GM19238 (cell line): Measurements from ENCODE around the gene PCBP3.
A peak's percentile ranks its signal among the peaks of the same experiment; 100 is the strongest.
"Not testable (repeated sequence)": the region's sequence is repeated elsewhere in the genome, so short reads cannot be mapped to it uniquely, and the experiment has no call there.

ENCODE experiments used
- DNase-seq: peaks from one replicate; pipeline ENCODE4 v3.0.0; 2011; ENCODE audit warnings: low spot score; ENCODE audit not compliant: insufficient read length

Gene PCBP3

DNA sequence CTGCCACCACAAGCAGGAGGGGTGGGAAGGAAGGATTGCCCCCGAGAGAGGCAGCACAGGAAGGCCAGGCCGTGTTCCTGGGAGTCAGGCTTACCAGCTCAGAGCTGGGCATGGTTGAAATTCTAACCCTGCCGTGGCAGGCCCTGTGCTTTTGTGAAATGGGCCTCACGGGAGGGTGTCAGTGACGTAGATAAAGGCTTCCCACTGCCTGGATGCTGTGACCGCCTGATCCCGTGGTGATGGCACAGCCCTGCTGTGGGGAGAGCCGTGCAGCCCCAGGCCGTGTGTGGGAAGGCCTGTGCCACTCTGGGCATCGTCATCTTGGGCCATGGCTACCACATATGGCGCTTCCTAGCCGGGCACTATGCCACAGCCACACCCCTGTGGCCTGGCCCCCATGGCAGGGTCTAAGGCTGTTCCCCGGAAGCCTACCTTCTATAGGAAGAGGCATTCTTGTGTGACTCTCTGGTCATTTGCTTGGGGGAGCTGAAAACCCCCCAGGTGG is 161.3 kb downstream of the PCBP3 start:
- DNase-seq, result no peak

DNA sequence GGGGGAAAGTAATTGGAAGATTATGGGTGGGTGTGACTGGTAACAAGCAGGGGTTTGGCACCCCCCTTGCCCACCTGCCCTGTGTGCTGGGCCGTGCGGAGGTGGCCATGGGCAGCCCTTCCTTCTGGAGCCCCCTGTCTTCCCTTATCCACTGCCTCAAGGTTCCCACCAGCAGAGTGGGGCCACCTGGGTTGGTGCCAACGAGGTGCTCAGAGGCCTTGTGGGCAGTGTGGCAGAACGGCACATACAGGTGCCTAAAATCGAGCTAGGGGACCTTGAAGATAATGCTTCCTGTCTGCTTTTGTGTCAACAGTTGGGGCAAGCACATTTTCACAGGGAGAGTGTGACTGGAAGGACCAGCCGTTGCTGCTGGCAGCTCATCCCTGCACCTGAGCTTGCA is 161.8 kb downstream of the PCBP3 start:
- DNase-seq, result no peak

DNA sequence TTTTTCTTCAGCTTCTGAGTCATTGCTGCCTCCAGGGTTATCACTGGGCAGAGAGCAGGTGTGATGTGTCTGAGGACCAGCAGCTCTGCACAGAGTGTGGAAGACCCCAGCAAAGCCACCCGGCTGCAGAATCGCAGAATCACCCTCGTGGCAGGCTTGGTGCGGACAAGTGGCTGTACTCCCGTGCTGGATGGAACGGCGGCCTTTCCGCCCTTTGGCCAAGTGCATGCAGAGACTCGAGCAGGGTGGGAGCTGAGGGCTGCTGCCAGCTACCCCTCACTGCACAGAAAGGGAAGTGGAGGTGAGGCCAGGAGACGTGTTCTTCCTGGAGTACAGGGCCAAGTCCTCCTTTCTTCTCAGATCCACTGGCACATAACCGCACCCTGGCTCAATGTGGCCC is 162.5 kb downstream of the PCBP3 start:
- no peak for DNase-seq

DNA sequence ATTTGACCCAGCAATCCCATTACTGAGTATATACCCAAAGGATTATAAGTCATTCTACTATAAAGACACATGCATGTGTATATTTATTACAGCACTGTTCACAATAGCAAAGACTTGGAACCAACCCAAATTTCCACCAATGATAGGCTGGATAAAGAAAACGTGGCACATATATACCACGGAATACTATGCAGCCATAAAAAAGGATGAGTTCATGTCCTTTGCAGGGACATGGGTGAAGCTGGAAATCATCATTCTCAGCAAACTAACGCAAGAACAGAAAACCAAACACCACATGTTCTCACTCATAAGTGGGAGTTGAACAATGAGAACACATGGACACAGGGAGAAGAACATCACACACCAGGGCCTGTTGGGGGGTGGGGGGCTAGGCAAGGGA is 165.1 kb downstream of the PCBP3 start:
- not testable (repeated sequence) for DNase-seq

DNA sequence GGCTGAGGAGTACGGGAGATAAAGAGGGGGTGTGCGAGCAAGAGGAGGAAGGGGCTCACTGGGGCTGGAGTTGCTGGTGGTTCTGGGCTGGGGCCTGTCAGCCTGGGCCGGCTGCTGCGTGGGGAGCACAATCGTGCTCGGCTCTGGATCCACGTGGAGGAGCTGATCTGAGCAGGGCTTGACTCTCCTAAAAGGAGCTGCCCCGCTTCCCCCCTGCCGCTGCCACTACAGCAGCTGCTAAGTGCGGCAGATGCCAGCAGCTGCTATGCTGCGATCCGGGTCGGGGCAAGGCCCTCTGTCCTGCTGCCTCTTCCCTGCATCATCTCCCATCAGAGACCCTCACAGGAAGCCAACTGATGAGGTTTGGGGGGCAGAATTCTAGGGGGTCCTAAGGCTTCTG is 165.9 kb downstream of the PCBP3 start:
- DNase-seq, result no peak

DNA sequence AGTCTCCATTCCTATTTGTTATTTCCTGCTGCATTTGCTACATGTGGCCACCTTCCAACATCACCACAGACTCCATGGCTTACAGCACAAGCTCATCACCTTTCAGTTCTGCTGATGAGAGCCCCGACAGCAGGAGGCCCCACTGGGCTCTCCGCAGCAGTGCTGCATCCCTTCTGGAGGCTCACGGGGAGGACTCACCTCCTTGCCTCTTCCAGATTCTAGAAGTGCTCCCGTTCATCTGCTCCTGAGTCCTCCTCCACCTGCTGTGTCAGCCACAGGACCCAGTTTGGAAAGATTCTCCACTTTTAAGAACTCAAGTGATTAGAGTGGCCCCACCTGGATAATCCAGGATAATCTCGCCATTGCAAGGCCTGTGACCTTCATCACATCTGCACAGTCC is 167.6 kb downstream of the PCBP3 start:
- DNase-seq, result no peak

DNA sequence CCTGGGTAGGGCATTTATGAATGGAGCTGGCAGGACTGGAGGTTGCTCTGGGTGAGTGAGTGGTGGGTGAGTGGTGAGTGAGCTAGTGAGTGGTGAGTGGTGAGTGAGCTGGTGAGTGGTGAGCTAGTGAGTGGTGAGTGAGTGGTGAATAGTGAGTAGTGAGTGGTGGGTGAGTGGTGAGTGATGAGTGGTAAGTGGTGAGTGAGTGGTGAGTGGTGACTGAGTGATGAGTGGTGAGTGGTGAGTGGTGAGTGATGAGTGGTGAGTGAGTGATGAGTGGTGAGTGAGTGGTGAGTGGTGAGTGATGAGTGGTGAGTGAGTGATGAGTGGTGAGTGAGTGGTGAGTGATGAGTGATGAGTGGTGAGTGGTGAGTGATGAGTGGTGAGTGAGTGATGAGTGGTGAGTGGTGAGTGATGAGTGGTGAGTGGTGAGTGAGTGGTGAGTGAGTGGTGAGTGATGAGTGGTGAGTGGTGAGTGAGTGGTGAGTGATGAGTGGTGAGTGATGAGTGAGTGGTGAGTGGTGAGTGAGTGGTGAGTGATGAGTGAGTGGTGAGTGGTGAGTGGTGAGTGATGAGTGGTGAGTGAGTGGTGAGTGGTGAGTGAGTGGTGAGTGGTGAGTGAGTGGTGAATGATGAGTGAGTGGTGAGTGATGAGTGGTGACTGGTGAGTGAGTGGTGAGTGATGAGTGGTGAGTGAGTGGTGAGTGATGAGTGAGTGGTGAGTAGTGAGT is 170.8 kb downstream of the PCBP3 start:
- DNase-seq, result not testable (repeated sequence)

DNA sequence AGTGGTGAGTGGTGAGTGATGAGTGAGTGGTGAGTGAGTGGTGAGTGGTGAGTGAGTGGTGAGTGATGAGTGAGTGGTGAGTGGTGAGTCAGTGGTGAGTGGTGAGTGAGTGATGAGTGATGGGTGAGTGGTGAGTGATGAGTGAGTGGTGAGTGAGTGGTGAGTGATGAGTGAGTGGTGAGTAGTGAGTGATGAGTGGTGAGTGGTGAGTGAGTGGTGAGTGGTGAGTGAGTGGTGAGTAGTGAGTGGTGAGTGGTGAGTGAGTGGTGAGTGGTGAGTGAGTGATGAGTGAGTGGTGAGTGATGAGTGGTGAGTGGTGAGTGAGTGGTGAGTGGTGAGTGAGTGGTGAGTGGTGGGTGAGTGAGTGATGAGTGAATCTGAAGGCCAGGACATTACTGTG is 172.3 kb downstream of the PCBP3 start:
- not testable (repeated sequence) for DNase-seq

DNA sequence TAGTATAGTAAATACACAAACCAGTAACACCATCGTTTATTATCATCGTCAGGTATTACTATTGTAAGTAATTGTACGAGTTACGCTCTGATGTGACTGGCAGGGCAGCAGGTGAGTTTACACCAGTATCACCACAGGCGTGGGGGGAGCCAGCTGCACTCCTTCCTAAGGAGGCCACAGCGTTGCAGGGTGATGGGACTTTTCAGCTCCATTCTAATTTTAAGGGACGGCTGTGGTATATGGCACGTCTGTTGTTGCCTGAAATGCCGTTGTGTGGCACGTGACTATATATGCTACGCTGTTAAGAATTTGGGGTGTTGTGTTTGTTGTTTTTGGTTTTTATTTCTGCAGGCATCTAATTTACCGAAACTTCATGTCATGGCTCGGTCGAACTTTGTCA is 173.3 kb downstream of the PCBP3 start:
- no peak for DNase-seq

DNA sequence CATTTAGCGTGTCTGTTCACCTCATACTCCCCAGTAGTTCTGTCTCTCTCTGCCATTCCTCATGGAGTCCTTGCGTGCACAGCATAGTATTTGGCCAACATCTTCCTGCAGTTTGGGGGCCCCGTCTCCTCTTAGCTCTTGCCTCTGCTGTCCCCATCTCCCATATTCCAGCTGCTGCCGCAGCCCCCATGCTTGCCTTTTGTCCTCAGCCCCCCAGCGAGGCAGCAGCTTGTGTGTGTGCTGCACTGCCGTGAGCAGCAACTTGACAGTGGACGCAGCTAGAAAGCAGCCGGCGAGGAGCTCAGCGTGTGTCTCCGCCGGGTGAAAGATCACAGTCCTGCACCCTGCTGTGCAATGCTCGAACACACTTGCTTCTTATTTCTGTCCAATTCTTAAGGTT is 173.8 kb downstream of the PCBP3 start:
- no peak for DNase-seq

DNA sequence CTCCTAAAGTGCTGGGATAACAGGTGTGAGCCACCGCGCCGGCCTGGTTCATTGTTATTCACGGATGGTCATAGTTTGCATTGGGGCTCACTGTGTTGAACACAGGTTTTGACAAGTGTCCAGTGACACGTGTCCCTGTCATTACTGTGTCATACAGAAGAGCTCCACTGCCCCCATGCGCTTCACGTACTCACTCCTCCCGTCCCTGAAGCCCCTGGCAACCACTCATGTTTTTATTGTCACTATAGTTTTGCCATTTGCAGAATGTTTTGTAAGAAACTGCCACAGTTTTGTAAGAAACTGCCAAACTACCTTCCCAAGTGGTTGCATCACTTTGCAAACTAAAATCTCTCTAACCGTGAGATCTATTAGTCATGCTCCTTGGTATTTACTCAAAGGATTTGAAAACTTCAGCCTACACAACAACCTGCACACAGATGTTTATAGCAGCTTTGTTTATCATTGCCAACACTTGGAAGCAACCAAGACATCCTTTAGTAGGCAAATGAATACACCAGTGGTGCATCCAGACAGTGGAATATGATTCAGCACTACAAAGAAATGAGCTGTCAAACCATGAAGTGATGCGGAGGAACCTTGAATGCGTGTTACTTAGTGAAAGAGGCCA is 174.9 kb downstream of the PCBP3 start:
- no peak for DNase-seq

DNA sequence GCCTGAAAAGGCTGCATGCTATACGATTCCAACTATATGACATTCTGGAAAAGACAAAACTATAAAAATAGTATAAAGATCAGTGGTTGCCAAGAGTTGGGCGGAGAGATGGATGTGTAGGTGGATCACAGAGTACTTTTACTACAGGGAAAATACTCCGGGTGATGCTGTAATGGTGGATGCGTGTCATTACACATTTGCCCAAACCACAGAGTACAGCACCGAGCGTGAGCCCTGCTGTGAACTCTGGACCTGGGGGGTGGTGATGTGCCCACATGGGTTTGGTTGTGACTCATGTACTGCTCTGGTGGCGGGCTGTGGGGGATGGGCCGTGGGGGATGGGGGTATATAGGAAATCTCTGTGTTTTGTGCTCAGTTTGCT is 175.4 kb downstream of the PCBP3 start:
- no peak for DNase-seq

DNA sequence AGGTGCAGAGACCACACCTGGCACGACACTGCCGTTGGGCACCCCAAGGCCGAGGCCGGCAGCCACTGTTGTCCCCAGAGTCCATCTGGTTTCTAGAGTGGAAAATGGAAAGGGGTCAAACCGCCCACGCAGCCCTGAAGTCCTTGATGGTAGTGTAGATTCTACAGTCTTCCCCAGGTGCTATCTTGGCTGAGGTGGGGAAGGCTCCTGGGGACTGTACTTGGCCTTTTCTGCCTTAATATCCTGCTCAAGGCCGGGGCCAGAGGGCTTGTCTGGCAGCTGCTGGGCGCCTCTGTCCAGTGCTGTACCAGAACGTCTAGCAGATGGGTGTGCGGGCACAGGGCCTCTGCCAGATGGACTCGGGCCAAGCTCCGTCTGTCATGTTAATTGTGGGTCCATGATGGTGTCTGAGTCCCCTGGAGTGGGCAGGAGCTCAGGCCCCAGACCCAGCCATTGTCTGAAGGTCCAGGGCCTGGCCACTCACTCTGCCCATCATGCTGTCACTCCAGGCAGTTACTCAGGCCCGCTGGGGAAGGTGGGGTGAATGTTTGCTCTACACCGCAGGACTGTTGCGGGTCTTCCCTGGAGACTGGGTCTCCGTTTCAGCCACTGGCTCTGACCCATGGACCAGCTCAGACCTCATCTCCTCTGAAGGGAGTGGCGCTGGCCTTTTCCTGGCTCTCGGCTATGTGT is 176.1 kb downstream of the PCBP3 start:
- DNase-seq, result no peak

DNA sequence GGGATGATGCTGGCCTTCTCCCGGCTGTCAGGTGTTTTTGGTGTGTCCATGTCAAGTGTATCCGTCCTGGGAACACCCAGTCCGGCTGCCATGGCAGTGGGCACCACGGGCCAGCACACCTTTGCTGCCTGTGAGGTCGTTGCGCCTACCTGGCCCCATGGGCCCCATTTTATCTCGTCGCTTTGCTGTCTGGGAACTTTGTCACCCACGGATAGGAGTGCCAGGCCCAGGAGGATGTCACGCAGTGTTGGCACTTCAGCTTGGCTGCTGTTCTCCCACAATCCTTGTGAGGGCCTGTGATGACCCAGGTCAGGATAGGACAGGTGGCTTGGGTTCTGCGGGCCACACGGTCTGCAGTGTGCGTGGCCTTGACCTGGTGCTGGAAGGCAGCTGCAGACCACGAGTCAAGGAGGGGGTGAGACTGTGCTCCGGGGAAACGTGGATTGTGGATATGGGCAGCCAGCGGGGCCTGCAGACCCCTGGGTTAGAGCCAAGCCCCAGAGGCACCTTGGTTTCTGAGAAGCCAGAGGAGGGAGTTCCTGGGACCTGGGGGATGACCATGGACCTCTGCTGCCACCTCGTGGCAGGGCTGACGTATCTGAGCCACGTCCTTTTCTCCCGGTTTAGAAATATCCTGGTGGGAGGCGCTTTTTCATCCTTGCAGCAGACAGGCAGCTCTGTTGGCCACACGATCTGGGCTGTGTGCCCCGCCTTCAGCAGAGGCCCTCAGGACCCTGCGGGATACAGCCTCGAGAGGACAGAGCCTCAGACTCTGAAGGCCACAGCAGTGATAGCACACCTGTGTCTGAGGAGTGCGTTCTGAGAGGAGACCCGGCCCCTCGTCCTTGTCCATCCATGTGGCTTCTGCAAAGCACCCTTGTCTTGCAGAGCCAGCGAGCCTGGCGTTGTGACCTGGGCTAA is 176.9 kb downstream of the PCBP3 start:
- peak; percentile 84 for DNase-seq

DNA sequence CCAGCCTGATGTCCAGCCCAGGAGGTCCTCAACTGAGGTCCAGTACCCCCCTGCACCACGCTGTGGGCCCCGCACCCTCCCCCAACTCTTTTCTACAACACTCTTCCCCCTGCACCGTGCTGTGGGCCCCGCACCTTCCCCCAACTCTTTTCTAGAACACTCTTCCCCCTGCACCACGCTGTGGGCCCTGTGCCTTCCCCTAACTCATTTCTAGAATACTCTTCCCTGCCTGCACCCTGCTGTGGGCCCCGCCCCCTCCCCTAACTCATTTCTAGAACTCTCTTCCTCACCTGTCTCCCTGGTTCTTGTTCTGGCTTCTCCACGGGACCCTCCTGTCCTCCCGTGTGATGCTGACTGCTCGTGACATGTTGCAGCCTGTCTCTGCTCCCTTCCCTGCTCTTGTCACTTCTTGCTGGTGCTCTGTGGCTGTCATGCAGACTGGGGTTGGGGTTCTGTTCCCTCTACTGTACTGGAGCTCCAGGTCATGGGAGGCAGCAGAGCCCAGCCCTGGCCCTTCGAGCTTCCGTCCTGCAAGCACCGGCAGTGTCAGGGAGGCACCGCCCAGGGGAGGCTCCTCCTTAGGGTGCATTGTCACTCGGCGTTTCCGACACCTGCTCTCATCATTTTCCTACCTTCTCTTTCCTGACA is 177.9 kb downstream of the PCBP3 start:
- no peak for DNase-seq

DNA sequence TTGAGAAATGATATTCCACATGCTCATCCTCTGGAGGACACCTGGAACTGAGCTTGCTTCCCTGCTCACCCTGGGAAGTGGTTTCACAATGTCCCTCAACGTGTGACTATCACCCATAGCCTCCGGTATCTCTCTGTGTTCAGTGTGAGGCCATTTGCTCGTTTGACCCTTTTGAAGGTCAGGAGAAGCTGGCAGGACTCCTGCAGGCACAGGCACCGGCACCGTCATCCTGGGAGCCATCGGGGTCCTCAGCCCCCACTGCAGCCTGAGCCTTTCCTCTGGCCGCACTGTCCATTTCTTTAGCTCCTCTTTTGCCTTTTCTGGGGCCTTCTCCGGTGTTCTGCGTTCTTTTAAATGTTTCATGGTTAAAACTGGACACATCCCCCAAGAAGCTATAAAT is 178.5 kb downstream of the PCBP3 start:
- no peak for DNase-seq

DNA sequence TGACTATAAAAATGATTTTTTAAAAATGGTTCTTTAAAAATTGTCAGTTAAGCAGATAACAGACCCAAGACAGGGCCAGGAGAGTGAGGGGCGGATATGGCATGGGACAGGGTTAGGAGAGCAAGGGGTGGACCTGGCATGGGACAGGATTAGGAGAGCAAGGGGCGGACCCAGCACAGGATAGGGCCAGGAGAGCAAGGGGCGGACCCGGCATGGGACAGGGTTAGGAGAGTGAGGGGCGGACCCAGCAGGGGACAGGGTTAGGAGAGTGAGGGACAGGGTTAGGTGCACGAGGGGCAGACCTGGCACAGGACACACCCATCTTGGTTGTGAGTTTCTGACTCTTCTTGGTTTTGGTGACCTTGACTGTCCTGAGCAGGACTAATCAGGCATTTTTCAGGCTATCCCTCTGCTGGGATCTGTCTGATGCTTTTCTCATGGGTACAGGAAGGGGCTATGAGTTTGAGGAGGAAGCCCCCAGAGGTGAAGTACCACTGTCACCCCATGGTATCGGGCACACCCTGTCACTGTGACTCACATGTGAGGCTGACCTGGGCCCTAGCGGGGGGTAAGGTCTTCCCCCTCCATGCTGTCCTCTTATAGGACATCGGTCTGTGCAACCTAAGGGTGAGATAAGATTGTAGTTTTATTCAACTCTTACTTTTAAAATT is 179.0 kb downstream of the PCBP3 start:
- no peak for DNase-seq

DNA sequence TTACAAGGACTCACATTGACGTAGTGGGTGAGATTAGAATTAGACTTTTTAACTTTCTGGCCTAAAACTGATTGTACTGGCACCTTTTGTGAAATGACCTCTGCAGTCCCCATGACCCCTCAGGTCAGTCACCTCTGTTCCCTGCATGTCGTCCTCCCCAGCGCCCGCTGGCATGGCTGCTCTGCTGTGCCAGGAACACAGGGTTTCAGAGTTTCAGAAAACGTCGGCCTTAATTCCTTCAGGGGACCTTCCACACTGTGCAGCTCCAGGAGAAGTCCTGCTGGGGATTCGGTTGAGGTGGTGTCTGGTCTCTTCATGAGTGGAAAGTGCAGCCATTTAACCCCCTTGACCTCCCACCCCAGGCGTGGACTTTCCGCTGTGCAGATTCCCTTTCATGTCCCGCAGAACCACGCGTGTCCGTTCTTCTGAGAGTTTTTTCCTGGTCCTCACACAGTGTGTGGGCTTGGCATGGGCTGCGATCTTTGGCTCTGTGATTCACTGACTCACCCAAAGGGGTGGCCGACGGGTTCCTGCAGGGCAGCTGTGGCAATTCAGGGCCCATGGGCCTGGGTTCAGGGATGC is 179.7 kb downstream of the PCBP3 start:
- no peak for DNase-seq

DNA sequence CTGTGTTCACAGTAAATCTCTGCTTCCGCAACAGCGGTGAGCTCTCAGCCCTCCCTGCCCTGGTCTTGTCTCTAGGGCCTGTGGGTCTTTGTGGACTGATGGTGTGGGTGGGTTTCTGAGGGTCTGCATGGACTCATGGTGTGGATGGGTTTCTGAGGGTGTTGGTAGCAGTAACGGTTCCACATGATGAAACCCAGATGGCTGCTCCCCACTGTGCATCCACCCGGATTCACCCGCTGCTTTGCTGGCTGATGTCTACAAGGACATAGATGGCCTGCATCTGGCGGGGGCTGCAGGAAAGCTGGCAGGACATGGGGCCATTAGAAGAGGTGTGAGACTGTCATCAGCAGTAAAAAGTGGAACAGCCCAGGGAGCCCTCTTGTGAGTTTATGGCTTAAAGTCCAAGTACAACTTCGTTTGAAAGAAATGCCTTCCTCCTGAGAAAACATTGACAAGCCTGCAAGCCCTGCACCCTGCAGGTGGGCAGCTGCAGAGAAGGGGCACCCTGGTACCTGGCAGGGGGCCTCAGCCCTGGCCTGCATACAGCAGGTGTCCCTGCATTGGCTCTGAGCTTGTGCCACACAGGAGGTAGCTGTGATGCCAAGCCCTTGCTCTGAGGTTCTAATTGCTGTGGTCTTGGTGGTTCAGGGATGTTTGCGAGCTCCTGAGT is 181.2 kb downstream of the PCBP3 start:
- DNase-seq, result no peak

DNA sequence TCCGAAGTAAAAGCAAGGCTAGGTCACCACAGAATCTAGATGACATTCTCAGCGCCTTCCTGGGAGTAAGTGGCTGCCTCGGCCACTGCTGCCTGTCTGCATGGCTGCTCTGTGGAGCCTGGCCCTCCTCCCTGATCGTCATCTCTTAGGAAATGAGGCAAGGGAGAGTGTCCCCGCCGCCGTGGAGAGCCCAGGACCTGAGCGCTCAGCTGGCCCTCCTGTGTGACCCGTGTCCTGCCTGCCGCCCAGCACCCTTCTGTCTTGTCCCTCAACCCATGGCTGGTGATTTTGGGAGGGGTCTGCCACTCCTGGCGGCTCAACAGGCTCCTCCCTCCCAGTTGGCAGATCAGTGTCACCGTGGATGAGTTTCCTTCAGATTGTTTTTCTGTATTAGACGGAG is 181.7 kb downstream of the PCBP3 start:
- DNase-seq, result no peak
